HG03558 (cell line): ENCODE data around the gene GTSE1.

Experiments used
- ATAC-seq: cut with Tn5 transposase; IDR thresholded peaks from one replicate; pipeline ENCODE4 v1.9.1; 2021; ENCODE audit warnings: moderate number of reproducible peaks; ENCODE audit not compliant: unreplicated experiment; ENCODE audit errors: extremely low read depth

The GTSE1 gene

GRCh38 chr22:46362934-46363515 lies 66.4 kb downstream of the GTSE1 start:
- no peak for ATAC-seq

GRCh38 chr22:46363611-46364321 lies 67.1 kb downstream of the GTSE1 start:
- ATAC-seq, result no peak

DNA sequence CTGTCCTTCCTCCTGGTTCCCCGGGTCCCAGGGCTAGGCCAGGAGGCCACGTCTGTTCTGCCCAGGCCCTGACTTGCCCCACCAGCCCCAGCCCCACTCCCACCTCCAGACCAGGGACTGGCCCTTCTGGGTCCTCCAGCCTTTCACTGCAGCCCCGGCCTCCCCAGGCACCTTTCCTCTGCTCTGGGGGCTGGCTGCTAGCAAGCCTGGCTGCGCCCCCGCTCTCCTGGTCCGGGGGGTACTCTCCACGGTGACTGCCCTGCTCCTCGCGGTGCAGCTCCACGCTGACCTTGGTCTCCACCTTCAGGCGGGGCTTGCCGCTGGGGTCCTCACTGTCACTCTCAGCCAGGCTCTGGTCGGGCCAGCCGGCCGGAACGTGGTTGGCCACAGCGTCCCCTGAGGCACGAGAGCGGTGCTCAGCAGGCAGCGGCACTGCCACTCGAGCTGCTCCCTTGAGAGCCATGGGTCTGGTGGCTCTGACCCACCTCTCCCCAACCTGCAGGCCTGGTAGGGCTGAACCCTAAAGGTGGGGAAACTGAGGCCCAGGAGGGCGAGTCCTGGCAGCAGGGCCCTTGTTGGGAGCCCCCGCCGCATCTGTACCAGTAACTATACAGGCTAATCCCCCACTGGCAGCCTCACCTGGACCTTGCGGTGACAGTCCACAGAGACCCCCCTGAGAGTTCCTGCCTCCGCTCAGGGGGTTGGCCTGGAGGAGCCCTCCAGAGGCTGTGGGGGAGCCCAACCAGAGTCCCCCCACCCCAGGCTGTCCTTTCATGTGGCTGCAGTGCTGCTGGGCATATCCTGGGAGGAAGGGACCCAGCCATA lies 67.9 kb downstream of the GTSE1 start:
- ATAC-seq, result no peak

DNA sequence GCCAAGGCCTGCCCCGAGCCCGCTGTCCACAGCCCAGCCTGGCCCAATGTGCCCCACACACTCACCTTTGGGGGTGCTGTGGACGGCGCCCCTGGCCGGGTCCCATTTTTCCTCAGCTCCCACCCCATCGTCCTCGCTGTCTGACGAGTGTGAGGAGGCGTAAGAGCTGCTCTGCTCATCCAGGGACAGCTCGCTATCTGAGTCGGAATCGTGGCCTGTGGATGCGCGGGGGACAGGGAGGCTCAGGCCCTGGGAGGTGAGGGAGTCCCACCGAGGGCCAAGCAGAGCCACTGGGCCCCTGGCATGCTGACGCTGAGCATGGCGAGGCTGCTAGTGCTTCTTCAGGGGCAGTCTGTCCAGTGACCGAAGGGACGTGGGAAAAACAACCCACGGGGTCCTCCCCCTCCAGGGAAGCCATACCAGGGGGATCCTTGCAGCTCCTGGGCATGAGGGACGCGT lies 68.5 kb downstream of the GTSE1 start:
- no peak for ATAC-seq

DNA sequence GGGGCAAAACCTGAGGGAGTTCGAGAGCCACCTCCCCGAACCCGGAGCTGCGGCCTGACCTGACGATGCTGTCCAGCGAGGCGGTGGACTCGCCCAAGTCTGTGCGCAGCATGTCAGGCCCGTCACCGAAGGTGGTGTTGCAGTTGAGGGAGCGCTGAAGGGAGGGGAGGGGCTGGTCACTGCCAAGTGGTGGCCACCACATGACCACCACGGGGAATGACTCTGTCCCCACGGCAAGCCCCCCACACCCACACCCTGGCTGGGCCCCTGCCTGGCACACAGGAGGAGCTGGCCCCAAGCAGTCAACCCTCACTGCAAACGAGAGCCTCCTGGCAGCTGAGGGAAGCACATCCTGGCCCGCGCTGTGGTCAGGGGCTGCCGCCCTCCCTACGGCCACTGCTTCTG lies 69.7 kb downstream of the GTSE1 start:
- no peak for ATAC-seq

DNA sequence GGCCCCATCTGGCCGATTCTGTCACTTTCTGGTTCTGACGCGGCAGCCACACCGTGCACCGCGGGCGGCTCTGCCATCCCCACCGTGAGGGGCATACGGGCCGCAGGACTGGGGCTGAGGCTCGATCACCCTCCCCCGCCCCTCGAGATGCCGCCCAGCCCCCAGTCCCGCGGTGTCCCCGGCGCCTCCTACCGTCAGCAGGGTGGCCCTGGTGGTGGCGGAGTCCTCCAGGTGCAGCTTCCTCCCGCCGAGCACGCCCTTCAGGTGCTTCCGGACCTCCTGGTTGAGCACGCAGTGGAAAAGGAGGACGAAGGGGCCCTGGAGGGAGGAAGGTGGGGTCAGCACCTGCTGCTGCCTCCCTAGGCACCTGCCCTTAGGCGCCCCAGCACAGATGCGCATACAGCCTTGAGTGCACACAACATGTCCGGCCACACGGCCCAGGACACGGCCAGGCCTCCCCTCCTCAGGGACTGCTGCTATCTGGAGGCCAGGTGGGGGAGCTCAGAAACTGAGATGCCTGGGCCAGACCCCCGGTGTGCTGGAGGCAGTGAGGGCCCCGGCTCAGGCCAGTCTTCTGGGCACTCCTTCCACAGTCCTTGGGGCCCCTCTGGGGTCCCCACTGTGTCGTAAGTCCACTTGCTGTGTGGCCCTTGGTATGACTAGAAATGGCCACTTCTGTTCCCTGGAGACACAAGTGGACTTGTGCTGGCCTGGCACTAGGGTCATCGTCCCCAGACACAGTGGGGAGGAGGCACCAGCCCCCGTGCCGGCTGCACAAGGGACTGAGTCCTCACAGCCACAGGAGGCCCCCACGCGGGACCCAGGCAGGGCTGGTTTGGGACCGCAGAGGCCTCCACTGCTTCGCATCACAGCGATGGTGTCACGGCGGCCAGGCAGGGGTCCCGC lies 70.4 kb downstream of the GTSE1 start:
- ATAC-seq, result no peak

DNA sequence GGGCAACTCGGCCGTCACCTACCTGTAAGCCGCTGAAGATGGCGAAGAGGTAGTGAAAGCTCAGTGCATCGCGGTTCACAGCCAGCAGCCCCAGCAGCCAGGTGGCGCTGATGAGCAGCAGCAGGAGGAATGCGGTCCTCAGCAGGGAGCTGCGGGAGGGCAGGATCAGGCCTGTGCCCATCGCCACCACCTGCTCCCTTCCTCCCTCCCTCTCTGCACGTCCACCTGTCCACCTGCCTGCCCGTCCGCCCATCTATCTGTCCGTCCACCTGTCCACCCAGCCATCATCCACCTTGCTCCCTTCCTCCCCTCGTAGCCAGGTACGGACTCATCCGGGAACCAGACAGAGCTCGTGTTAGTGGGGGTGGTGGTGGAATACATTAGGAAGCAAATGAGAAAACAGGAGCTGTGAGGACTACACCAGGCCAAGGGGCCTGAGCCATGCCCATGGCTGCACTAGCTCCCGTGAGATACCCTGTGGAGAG lies 71.1 kb downstream of the GTSE1 start:
- ATAC-seq, result no peak

- ATAC-seq, result no peak
Measured at GRCh38 chr22:46368422-46368821, 71.8 kb downstream of the GTSE1 start.

- ATAC-seq, result no peak
Measured at GRCh38 chr22:46368871-46369715, 72.4 kb downstream of the GTSE1 start.

DNA sequence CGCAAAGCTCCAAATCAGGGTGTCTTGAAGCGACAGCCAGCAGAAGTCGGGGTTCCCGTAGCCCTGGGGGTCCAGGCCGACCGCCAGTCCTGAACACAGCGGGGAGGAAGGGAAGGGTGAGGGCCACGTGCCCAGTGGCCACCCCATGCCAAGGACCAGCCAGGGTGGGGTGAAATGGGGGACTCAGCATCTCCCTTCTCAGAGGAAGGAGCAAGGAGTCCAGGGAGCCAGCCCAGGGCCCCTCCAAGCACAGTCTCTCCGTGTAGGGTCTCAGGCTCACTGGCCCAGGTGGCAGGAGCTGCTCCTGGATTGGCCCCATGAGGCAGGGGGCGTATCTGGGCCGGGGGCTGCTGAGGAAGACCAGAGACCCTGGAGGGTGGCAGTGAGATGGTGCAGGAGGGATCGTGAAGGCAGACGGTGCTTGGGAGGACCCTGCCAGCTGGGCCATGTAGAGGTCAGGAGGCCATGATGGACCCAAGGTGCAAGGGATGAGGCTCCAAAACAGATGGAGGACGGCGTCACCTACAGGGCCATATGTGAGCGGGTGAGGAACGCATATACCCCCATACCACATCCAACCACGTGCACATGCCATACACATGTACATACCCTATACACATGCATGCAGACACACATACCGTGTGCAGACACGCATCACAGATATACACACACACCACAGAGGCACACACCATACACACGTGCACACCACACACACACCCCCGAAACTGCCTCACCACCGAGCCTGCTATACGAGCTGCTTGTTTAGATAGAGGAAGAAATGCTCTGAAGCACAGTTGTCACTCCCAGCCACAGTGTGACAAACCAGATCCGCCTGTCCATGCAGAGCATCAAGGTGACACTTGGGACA lies 73.3 kb downstream of the GTSE1 start:
- no peak for ATAC-seq

GRCh38 chr22:46370584-46371291 lies 74.1 kb downstream of the GTSE1 start:
- no peak for ATAC-seq

DNA sequence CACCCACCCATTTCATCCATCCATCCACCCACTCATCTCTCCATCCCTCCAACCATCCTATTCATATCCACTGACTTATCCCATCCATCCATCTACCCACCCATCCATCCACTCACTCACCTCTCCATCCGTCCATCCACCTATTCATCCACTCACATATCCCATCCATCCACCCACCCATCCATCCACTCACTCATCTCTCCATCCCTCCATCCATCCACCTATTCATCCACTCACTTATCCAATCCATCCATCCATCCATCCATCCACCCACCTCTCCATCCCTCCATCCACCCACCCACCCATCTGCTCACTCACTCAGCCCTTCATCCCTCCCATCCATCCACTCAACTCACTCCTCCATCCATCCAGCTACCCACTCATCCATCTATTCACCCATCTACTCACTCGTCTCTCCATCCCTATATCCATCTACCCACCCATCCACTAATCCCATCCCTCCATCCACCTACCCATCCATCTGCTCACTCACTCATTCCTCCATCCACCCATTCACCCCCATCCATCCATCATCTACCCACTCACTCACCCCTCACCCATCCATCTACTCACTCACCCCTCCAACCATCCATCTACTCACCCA lies 75.1 kb downstream of the GTSE1 start:
- no peak for ATAC-seq

- no peak for ATAC-seq
Measured at GRCh38 chr22:46372686-46373085, 76.0 kb downstream of the GTSE1 start.

DNA sequence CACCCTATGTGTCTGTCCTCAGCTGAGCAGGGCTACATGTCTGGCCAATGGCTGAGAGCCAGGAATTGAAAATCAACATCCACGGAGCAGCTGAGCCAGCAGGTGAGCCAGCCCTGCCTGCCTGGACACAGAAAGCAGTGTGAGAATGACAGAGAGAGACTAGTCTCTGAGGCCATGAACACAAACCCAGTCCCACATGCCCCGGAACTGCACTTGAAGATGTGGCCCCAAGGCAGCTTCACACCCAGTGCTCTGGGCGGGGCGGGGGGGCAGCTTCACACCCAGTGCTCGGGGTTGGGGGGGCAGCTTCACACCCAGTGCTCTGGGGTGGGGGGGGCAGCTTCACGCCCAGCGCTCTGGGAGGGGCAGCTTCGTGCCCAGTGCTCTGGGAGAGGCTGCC lies 76.5 kb downstream of the GTSE1 start:
- ATAC-seq, result no peak

GRCh38 chr22:46373921-46374662 lies 77.4 kb downstream of the GTSE1 start:
- no peak for ATAC-seq

- no peak for ATAC-seq
Measured at GRCh38 chr22:46374663-46375474, 78.2 kb downstream of the GTSE1 start.
